Rectal smooth muscle tissue (tissue), 1 donor: ENCODE data around the gene NF1.
"Not testable (repeated sequence)": the region's sequence is repeated elsewhere in the genome, so short reads cannot be mapped to it uniquely, and the experiment has no call there.

Experiments
- H3K27ac ChIP-seq: one replicate; pipeline ENCODE4 v1.7.0; 2013; ENCODE audit warnings: low read depth, low read length, inconsistent platforms
- H3K27me3 ChIP-seq: one replicate; pipeline ENCODE4 v1.7.0; 2013; ENCODE audit warnings: low read length; ENCODE audit not compliant: control insufficient read depth, insufficient read depth
- H3K36me3 ChIP-seq: one replicate; pipeline ENCODE4 v1.7.0; 2013; ENCODE audit warnings: low read length; ENCODE audit not compliant: control insufficient read depth, insufficient read depth
- H3K4me1 ChIP-seq: one replicate; pipeline ENCODE4 v1.7.0; 2013; ENCODE audit warnings: low read length; ENCODE audit not compliant: control insufficient read depth, insufficient read depth
- H3K4me3 ChIP-seq: one replicate; pipeline ENCODE4 v1.7.0; 2013; ENCODE audit warnings: low read length
- H3K9ac ChIP-seq: one replicate; pipeline ENCODE4 v1.7.0; 2013; ENCODE audit warnings: low read length

NF1 gene

DNA sequence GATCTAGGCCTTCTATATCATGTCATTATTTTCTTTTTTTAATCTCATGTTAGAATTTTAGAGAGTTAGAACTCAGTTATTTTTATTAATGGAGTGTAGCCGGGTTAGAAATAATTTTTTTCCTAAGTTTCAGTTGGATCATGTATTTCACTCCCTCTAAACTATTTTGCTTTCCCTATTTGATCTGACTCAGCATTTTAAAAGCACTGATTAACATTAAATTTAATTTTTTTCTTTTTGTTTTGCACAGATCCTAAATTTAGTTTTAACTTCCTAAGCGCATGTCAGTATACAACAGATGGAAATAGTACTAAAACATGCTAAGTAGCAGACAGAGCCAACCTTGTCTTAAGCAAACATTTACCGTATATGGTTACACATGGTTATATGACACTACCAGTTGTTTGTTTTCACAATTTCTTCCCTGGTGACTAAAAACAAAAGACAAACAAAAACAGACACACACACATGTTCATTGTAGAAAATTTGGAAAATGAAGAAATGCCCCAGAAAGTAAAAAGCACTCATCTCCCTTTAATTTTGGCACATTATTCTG lies 263.1 kb downstream of the NF1 start:
- Histone ChIP-seq H3K27ac (no peak overlapping the region), H3K9ac (no peak overlapping the region), H3K27me3 (no peaks in the 10 kb centered on the region), H3K4me3 (no peak overlapping the region), H3K36me3 (peaks cover 3% of the 10 kb centered on the region), H3K4me1 (no peaks in the 10 kb centered on the region)

GRCh38 chr17:31364012-31364411 lies 269.2 kb downstream of the NF1 start:
- Histone ChIP-seq H3K27ac (no peak overlapping the region), H3K4me3 (no peak overlapping the region), H3K27me3 (no peaks in the 10 kb centered on the region), H3K36me3 (peaks cover 2% of the 10 kb centered on the region), H3K4me1 (no peaks in the 10 kb centered on the region), H3K9ac (no peak overlapping the region)

DNA sequence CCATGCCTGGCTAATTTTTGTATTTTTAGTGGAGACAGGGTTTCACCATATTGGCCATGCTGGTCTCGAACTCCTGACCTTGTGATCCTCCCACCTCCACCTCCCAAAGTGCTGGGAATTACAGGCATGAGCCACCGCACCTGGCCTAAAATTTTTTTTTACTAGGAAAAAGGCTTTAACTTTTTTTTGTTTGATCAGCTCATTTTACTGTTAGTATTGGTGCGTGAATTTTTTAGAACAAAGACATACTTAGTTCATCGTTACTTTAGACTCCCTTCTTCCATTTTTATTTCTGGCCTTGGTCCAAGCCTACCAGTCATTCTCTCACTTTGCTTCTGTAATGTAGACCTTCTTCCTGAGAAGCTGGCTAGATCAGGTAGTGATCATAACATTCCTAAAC lies 271.3 kb downstream of the NF1 start:
- Histone ChIP-seq H3K4me3 (no peak overlapping the region), H3K36me3 (no peaks in the 10 kb centered on the region), H3K4me1 (no peaks in the 10 kb centered on the region), H3K27ac (no peak overlapping the region), H3K9ac (no peak overlapping the region), H3K27me3 (no peaks in the 10 kb centered on the region)

- no peak overlapping the region for H3K27ac ChIP-seq
- H3K36me3 ChIP-seq, result peaks cover 3% of the 10 kb centered on the region
Observed at GRCh38 chr17:31369266-31369665, 274.5 kb downstream of the NF1 start.

DNA sequence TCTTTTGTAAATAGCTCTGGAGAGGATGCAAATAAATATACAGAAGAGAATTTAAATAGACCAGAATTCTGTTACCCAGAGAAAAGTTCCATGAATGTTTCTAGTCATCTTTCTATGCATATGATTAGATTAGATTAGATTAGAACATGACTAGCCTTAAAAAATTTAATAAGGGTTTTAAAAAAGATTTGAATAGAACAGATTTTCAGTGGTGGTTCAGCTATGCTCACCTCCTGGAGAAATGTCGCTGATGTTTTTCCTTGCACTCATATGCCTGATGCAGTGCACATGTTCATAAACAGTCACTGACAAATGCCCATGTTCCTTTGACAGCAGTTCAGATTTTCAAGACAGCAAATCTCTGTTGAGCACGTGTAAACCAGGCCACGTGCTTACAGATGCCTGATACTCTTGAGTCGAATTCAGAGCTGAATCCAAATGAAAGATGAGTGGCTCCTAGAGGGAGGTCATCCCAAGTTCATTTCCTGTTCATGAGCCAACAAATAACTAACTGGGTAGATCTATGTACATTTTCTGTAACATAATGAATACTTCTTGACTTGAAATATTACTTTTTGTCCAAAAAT lies 276.8 kb downstream of the NF1 start:
- no peak overlapping the region for H3K9ac ChIP-seq
- peaks cover 3% of the 10 kb centered on the region for H3K36me3 ChIP-seq
- no peak overlapping the region for H3K4me3 ChIP-seq
- no peak overlapping the region for H3K27ac ChIP-seq
- H3K4me1 ChIP-seq, result no peaks in the 10 kb centered on the region
- H3K27me3 ChIP-seq, result no peaks in the 10 kb centered on the region

More at GRCh38 chr17:31369266-31369665, 274.5 kb downstream of the NF1 start:
- H3K27me3 ChIP-seq, result no peaks in the 10 kb centered on the region
- H3K9ac ChIP-seq, result no peak overlapping the region
- H3K4me3 ChIP-seq, result no peak overlapping the region
- no peaks in the 10 kb centered on the region for H3K4me1 ChIP-seq

DNA sequence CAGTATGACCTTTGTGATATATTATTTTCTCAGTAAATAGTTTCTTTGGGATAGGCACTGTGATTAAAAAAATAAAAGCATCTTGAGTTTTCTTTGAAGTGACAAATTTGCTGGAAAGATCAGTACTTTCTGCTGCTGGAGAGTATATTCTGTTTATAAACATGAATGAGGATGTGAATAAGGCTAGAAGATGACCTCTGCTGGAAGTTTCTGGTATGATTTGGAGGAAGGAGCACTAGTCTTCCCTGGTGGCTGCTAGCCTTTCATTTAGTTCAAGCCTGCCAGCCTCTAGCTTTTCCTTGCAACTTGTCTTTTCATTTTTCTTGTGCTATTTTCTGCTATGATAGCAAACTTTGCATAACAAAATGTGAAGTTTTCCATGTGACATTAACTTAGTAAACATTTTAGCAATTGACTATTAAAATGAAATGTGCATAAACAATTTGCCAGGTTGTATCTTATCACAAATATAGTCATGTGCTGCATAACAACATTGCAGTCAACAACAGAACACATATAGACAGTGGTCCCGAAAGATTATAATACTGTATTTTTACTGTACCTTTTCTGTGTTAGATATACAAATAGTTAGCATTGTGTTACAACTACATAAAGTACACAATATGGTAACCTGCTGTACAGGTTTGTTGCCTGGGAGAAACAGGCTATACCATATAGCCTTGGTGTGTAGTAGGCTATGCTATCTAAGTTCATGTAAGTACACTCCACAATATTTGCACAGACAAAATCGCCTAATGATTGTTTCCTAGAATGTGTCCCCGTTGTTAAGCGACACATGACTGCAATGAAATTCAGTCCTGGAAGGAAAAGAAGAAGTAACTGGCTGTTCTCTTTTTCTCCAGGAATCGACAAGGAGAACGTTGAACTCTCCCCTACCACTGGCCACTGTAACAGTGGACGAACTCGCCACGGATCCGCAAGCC lies 278.6 kb downstream of the NF1 start:
- no peak overlapping the region for H3K9ac ChIP-seq
- H3K27me3 ChIP-seq, result no peaks in the 10 kb centered on the region
- H3K36me3 ChIP-seq, result peaks cover 3% of the 10 kb centered on the region
- no peaks in the 10 kb centered on the region for H3K4me1 ChIP-seq
- H3K4me3 ChIP-seq, result no peak overlapping the region
- no peak overlapping the region for H3K27ac ChIP-seq

GRCh38 chr17:31374094-31374447 lies 279.3 kb downstream of the NF1 start:
- Histone ChIP-seq H3K36me3 (peaks cover 3% of the 10 kb centered on the region), H3K27ac (no peak overlapping the region), H3K4me1 (no peaks in the 10 kb centered on the region), H3K27me3 (no peaks in the 10 kb centered on the region), H3K4me3 (no peak overlapping the region), H3K9ac (no peak overlapping the region)

GRCh38 chr17:31374503-31374902 lies 279.7 kb downstream of the NF1 start:
- Histone ChIP-seq H3K27me3 (no peaks in the 10 kb centered on the region), H3K27ac (no peak overlapping the region), H3K4me3 (no peak overlapping the region), H3K4me1 (no peaks in the 10 kb centered on the region), H3K9ac (no peak overlapping the region), H3K36me3 (peaks cover 3% of the 10 kb centered on the region)

DNA sequence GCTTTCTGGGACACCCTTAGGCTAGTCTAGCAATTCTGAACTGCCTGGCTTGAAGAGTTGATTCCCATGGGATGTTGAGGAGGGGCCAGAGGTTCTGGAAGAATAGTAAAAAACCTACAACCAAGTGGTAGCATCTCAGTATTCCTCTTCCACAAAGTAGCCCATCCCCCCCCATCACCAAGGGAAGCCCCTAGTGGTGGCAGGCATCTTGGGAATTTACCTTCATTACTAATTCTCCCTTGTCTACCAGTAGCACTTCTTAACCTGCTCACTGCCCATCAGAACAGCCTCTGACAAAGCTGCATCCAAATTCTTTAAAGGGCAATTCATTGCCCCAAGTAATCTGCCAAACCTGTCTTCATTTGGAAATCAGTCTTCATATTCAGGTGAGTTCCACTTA lies 283.9 kb downstream of the NF1 start:
- Histone ChIP-seq H3K27ac (no peak overlapping the region), H3K4me3 (no peak overlapping the region), H3K9ac (no peak overlapping the region), H3K4me1 (no peaks in the 10 kb centered on the region), H3K36me3 (peaks cover 2% of the 10 kb centered on the region), H3K27me3 (no peaks in the 10 kb centered on the region)

DNA sequence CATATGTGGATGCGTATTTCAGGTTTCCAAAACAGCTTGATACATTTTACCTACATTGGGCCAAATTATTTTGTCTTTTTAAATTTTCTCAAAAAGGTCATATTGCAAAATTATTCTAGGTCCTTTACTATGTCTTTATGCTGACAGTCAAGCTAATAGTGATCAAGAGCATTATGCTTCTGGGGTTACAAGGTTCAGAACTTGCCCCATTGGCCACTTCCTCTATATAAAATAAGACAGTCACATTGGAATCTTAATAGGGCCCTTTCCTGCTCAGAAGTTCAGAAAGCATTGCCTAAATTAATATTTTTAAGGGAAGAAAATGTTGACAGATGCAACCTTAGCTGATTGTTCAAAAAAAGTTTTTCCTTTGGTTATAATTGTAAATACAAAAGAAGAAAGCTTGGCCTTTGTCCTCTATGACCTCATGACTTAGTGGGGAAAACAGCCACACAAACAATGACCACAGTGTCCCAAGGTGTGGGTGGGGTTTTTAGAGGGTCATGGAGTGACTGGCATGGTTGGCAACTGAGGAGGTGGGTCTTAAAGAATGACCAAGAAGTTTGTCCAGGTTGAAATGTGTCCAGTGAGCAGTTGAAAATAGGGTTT lies 284.9 kb downstream of the NF1 start:
- Histone ChIP-seq H3K27ac (no peak overlapping the region), H3K4me1 (no peaks in the 10 kb centered on the region), H3K9ac (no peak overlapping the region), H3K4me3 (no peak overlapping the region), H3K27me3 (no peaks in the 10 kb centered on the region), H3K36me3 (no peaks in the 10 kb centered on the region)

GRCh38 chr17:31381165-31381668 lies 286.4 kb downstream of the NF1 start:
- no peaks in the 10 kb centered on the region for H3K27me3 ChIP-seq
- no peak overlapping the region for H3K27ac ChIP-seq

DNA sequence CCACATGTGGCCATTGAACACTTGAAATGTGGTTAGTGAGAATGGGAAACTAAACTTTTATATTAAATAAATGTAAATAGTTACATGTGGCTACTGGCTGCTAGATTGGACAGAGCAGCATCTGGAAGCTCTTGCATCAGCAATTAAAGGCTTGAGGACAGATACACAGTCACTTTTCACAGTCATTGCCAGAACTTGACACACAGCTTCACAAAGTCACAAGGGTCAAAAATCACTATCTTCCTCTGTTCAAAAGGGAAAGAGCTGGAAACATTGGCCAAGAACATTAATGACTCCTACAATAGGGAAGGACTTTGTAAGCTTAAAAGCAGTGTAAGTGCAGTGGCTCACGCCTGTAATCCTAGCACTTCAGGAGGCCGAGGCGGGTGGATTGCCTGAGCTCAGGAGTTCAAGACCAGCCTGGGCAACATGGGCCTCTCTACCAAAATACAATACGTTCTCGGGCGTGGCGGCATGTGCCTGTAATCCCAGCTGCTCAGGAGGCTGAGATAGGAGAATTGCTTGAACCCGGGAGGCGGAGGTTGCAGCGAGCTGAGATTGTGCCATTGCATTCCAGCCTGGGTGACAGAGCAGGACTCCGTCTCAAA lies 288.0 kb downstream of the NF1 start:
- H3K27me3 ChIP-seq, H3K9ac ChIP-seq, H3K4me3 ChIP-seq, H3K27ac ChIP-seq, H3K36me3 ChIP-seq, H3K4me1 ChIP-seq: not testable (repeated sequence)

More at GRCh38 chr17:31381165-31381668, 286.4 kb downstream of the NF1 start:
- Histone ChIP-seq H3K9ac (no peak overlapping the region), H3K4me1 (no peaks in the 10 kb centered on the region), H3K4me3 (no peak overlapping the region), H3K36me3 (no peaks in the 10 kb centered on the region)
